NCI-H128 (cell line): ENCODE measurements around the gene SAMD4A.

Experiments used
- DNase-seq: peaks from one replicate; lab custom pipeline; 2025; ENCODE audit not compliant: unreplicated experiment; lab: John Stamatoyannopoulos, UW

Gene SAMD4A

DNA sequence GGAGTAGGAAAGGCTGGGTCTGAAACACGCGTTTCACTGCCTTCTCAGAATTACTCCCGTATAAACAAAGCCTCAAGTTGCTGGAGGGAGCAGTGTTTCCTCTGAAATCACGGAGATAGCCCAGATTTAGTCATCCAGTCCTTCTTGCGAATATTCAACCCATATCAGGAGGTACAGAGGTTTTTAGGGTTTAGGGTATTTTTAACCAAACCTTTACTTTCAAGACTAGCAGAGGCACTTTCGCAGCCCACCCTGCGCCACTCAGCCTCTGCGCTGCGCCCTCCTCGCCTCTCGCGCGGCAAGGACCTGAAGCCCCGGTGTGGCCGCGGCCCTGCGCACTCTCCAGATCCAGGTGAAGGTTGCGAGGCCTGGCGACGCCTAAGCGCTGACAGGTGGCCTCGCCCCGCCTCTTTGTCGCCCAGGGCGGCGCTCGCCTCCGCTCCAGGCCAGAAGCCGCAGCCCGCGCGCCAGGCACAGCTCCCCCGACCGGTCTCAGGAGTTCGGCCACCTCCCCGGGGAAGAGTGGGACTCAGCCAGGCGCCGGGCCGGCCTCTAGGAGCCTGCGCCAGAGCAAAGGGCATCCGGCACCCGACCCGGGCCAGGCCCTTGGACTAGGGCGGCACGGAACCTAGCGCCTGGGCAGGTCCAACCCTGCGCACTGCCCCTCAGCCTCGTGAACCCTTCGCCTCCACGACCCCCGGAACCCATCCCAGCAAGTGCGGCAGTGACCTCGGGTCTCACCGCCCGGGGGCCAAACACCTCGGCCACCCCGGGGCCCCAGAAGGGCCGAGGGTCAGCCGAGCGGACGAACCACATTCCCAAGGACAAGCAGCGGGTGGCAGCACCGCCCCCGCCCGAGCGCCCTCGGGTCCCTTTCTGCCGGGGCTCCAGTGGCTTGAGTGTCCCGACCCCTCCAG, 1.8 kb upstream of the SAMD4A start:
- no peak for DNase-seq

DNA sequence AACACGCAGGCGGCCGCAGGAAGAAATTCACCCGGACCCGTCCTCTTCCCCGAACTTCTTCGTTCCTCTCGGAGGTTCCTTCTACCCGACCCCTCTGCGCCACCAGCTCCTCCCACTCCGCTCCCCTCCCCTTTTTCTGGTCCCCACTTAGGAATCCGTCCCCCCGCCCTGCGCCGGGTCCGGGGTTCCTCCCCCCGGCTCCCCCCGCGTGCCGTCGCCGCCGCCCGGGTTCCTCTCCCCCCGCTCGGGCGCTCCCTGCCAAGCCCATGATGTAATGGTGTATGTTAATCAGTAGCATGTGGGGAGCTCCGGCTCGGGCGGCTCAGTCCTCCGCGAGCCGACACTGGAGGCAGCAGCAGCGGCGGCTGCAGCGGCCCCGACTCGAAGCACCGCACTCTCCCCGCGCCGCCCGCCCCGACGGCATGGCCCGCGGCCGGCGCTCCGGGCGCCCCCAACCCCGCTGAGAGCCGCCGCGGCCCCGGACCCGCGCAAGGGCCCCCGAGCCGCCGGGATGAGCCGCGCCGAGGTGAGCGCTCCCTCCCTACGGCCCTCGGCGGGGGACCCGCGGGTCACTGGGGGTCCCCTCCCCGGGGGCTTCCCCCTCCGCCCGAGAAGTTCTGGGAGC, 1.0 kb upstream of the SAMD4A start:
- DNase-seq = no peak

DNA sequence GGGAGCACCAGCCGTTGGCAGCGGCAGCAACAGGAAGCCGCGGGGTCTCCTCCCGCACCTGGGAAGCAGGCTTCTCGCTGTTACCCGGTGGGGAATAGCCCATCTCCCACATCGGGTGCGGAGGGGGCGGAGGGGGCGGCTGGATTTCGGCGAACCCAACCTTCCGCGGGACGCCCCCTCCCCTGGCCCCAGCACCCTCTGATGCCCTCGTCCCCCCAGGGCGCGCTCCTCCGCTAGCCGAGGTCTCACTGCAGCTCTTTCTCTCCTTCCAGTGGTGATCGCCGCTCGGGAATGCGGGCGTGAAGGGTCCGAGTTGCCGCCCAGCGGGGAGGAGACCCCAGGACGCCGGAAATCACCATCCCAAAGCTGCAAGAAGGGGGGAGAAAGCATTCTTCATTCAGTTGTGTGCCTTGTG, 303 bp downstream of the SAMD4A start:
- no peak for DNase-seq

DNA sequence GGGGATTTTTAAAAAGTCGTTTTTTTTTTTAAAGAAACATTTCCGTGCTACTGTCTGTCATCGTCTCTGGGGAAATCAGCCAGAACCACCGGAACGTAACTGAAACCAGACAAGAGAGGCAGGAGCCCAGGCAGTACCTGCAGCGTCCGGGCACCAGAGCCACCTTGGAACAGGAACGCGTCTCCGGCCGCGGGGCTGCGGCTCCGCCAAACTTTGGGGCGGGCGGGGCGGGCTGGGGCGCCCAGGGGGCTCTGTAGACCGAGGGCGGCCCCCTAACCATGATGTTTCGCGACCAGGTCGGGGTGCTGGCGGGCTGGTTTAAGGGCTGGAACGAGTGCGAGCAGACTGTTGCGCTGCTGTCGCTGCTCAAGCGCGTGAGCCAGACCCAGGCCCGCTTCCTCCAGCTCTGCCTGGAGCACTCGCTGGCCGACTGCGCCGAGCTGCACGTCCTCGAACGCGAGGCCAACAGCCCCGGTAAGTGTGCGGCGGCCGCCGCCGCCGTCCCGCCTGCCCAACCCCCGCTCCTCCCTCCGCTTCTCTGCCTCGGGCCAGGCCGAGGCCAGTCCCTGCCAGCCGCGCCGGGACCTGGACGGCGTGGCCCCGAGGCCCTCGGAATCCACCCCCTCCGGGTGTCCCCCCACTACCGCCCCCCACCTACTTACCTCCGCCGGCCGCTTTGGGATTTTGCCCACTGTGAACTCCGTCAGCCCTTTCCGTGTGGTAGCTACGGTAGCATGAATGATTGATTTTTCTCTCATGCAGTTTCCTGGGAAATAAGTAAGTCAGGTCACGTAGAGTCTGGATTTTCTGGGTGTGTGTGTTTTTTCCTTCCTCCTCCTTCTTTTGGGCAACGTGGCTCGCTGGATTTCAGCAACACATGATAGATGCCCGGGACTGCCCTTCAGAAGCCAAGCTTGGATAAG, 972 bp downstream of the SAMD4A start:
- no peak for DNase-seq

DNA sequence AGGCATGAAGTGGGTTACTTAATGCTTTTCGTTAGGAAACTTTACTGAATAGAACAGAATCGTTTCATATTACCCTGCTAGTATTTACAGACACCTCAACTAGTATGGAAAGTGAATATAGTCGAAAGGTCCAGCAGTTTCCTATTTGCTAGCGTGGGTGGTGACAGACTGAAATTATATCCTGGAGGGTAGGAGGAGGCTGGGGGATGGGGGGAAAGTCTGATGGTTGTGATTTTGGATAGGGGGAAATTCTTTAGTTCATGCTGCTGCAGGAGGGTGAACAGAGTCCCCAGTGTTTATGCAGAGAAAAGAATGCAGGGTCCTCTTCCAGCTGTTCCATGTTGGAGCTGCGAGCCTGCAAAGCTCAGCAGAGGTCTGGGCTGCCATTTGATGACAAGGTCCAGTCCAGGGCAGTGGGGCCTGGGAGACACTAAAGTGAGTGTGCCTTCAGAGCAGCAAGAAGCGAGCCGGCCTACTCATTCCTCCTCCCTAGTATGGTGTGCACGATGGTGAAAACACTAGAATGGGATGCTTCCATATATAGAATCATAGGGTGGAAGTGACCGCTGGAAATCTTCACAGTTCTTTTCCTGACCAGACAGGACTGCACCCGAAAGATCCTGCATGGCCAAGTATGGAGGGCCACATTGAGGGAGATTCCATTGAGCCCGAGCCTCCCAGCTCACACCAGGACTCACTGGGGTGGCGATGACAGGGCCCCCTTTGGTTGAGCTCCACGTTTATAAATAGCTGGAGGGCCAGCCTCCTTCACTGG, 2.1 kb downstream of the SAMD4A start:
- DNase-seq = no peak

DNA sequence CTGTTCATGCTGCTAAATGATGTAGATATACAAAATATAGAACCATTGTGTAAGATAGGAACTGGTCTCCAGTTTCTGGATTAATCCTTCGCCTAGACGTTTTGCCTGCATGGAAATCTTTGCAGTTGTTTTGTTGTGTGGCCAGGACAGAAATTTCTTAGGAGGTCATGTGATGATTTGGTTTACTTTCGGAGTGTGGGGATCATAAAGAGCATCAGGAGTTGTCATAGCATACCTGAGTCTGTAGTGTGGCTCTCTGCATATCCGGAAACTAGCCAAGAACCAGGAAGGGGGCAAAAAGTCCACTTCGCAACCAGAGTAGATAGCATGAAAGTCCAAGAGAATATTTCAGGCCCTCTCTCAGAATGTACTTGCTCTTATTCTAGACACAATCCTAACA, 3.1 kb downstream of the SAMD4A start:
- no peak for DNase-seq

DNA sequence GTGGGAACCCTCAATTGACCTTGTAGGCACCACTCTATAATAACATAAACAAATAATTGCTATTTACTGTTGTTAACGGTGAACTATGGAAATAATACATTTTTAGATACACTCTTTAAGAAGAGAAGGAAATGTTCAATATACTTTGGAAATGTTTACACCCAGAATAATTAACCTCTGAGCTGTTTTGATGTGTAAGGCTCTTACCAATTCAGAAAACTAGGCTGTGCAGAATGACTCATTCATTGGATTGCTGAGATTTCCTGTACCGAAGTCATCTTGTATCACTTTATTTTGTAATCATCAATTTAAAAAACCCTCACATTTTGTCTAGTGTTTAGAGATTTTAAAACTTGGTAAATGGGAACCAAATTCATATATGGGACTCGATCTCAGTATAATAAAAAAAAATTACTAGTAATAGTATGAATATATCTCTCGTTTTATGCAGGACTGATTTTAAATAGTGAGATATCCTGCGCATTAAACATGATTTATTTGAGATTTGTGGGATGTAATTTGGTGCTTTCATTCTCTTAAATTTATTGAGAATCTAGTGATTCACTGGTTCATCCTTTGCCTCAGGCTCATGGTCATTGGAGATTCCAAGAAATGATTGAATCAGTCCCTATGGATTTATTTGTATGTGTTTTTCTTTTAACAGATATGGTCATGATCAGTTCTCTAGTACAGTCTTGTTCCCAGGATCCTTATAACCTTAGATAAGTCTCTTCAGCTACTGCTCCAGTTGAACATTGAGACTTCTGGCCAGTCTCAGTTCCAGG, 3.9 kb downstream of the SAMD4A start:
- no peak for DNase-seq

DNA sequence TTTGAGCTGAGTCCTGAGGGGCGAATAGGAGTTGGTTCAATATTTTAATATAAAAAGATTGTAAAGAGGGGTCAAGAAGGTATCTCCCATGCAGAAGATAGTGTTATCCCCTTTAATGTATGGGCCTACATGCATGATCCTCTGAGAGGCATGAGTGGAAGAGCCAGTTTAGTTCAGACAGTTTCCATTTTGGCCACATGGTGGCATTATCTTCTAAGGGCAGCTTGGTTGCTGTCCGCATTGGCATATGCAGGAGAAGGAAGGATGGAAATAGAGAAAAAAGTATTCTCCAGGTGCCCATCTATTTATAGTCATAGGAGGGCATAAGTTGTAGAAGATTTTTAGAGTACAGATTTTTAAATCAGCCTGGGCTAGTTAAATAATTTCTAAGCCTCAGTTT, 5.4 kb downstream of the SAMD4A start:
- DNase-seq = no peak

DNA sequence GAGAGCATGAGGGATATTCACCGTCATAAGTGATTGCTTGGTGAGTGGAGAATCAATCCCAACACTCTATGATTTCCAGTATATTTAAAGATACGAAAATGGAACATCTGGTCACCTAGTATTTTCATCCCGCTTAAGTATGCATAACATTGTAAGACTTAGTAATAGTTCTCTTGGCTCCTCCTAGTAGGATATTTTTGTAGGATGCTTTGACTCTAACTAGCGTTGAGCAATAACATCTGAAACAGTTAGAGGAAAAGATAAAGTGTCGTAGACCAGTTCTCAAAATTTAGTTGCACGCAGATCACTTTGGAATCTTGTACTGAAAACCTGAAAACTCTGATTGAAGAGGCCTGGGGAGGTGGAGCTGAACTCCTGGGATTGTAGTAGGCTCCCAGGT, 7.6 kb downstream of the SAMD4A start:
- DNase-seq = no peak

DNA sequence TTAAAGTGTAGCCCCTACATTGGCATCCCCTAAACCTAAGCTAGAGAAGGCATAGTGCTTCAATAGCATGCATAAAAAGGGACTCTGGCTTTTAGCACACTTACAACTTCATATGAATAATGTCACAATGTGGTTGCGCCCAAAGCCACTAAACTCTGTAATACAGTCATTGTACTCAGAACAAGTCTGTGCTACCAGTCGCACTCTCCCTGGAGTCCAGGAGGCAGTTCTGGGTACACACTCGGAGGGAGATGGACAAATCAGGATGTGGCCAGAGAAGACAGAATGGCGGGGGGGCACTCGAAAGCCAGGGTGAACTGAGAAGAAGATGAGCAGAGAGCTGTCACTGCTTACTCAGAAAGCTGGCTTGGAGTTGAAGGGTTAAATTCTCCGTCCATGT, 10.6 kb downstream of the SAMD4A start:
- DNase-seq = no peak

DNA sequence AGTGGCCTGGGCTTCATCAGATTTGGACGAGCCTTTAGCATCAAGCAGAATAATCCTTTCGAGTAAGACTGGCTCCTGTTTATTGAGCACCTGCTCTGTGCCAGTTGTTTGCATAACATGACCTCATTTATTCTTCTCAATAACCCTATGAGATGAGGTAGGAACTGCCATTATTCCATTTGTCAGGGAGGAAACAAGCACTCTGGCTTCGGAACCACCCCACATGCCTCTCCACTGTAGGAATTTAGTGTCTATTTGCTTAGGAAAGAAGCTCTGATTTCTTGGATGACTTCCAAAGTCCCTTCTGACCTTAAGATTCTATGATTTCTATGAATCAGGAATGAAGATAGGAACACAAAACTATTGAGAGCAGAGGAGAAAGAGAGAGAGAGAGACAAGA, 11.0 kb downstream of the SAMD4A start:
- DNase-seq = no peak

DNA sequence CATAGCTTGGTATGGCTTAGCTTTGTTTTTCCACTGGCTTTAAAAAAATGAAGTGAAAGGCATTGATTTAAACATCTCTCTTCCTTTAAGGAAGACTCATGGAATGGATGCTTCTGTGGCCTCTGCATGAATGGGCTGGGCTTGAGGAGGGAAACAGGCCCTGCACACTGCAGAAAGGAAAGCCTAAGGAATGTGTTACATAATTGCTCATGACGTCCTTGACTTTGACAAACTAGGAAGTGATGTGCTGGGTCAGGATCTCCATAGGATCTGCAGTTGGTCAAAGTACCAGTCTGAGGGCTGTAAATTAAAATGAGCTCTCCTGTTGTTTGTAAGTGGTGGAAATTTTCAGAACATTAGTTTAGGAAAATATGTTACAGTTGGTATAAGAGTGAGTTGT, 12.7 kb downstream of the SAMD4A start:
- DNase-seq = no peak

DNA sequence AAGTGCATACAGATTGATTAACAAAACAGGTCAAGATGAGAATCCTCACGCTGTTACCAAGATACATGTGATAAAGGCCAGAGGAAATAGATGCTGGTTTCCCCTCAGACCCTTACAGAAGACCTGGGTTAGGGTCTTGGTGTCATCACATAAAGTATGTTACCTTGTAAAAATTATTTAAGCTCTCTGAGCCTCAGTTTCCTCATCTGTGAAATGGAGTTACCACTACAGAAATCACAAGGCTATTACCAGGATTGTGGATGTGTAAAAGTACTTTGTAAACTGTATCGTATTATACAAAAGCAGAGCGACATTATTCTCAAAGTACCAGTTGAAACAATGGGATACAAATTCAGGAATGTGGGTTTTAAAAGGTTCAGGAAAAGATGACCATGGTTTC, 14.0 kb downstream of the SAMD4A start:
- DNase-seq = no peak

DNA sequence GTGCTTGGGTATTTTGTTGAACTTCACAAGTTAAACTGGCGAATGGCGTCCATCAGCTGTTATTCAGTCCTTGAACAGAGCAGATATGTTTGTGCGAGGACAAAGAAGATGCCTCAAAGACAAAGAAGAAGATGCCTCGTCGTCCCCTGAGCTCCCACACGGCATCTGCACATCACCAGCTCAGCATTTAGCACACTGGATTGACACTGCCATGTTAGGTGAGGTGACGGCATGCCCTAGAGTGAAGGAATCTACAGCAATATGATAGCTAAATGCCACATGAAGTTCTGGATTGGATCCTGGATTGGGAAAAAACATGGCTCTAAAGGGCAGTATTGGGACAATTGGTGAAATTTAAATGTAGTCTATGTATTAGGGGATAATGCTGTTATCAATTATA, 15.4 kb downstream of the SAMD4A start:
- no peak for DNase-seq

DNA sequence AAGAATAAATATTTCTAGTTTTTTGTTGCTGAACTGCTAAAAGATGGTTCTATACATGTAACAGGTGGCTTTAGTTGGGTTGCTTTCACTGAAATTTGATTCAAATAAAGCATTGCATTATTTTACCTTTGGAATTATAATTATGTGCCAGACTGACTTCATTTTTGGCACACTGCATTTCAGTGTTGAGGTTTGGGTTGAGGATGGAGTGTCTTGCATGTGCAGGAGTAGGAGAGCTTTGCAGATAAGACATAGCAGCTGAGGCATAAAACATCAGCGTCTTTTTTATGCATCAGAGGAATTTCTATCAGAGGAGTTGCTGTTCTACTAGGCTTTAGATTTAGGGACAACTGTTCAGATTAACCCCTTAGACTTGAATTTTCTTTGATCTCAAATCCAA, 17.2 kb downstream of the SAMD4A start:
- no peak for DNase-seq

DNA sequence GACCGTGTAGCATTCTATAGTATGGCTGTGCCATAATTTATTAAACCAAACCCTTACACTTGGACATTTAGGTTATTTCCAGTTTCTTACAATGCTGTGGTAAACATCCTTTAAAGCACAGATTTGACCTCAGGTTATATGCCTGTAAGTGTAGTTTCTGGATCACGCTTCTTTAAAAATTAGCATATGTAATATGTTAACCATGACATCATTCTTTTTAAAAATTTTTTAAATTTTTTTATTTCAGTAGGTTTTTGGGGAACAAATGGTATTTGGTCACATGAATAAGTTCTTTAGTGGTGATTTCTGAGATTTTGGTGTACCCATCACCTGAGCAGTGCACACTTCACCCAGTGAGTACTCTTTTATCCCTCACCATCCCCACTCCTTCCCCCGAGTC, 18.3 kb downstream of the SAMD4A start:
- no peak for DNase-seq

DNA sequence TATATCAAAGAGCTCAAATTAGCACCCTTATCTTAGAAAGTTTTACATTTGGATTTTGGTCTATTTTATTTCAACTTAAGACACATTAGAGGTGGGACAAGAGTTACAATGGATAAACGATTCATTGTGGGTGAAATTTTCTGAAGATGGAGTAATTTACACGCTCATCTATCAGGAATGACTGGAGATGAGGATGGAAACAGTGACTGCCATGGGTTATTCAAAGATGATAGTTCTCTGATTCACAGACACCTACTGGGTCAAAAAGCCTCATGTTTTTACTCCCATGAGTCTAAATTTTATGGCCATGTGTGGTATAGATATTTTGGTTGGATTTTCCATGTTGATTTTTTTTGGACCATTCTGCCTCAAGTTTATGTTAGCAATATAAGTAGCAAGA, 22.1 kb downstream of the SAMD4A start:
- DNase-seq = no peak

DNA sequence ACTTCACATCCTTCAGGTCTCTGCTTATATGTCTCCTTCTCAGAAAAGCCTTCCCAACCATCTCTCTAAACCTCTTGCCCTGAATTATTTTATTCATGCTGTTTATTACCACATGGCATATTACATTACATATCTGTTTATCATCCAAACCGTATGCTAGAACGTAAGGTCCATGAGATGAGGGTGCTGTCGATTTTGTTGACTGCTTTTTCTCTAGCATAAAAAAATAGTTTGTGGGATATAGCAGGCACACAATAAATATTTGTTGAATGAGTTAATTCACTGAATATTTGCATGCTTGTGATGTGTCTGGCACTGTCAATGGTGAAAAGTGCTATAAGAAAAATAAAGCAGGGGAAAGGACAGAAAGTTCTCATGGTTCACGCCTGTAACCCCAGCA, 22.9 kb downstream of the SAMD4A start:
- no peak for DNase-seq

DNA sequence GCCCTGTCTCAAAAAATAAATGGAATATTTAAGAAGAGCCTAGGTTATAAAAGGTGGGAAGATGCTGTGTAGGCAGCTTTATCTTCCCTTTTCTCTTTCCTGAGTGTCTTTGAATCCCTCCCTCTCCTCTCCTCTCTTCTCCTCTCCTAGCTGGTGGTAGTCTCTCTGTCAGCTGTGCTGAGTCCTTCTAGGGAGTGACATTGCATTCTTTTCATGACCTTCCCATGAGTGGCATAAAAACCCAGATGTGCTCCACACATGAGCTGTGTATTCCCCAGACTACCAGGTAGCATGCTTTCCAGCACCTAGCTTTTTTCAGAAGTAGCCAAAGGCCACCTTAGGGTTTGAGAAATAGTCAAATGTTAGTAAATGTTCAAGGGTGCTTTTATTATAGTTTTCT, 23.6 kb downstream of the SAMD4A start:
- DNase-seq = no peak

DNA sequence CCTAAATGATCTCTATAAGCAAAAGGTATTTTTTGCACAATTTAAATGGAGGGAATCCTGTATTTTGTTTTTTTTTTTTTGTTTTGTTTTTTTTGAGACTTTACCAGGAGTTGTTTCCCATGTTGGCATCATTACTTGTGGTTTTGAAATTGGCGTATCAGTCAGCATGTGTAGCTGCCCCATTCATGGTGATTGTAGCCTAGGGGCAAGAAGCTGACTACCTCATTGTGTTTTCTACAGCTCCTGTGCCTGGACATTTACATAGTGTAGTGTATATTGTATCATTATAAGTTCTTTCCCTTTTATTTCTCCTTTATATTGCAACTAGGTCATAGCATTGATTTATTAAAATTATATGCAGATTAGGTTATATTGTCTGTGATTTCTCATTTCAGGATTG, 24.5 kb downstream of the SAMD4A start:
- no peak for DNase-seq
